HFFc6 (cell line): ENCODE data around the gene CADM2. TPM values are rescaled to one million over a fixed set of nuclear protein-coding genes. Genes with fewer than 3 reads are reported as not detected.
A peak's percentile ranks its signal among the peaks of the same experiment; 100 is the strongest.

Experiments used
- DNase-seq: peaks from one replicate; pipeline ENCODE4 v3.0.0-alpha.2; 2018
- H3K27ac Mint-ChIP-seq: 2 replicates; pipeline ENCODE4 v1.8.0; 2020; ENCODE audit warnings: mild to moderate bottlenecking, mixed read lengths
- H3K27me3 Mint-ChIP-seq: 2 replicates; pipeline ENCODE4 v1.8.0; 2021; ENCODE audit warnings: mild to moderate bottlenecking, moderate library complexity, mixed read lengths; ENCODE audit not compliant: insufficient read depth
- H3K36me3 Mint-ChIP-seq: 2 replicates; pipeline ENCODE4 v1.8.0; 2021; ENCODE audit warnings: low read depth, mixed read lengths
- H3K4me1 Mint-ChIP-seq: 2 replicates; pipeline ENCODE4 v1.8.0; 2020; ENCODE audit warnings: low read depth, mixed read lengths
- H3K4me3 Mint-ChIP-seq: 2 replicates; pipeline ENCODE4 v1.8.0; 2020; ENCODE audit warnings: mild to moderate bottlenecking, moderate library complexity, mixed read lengths
- H3K9me3 Mint-ChIP-seq: 2 replicates; pipeline ENCODE4 v1.8.0; 2020; ENCODE audit warnings: mild to moderate bottlenecking, mixed read lengths
- CTCF ChIP-seq: fragments of 200-600 bp; sonication (generic); IDR thresholded peaks from 2 replicates; pipeline ENCODE4 v1.5.0; 2021; ENCODE audit warnings: antibody characterized with exemption, mild to moderate bottlenecking
- total RNA-seq, 6 experiments: library from RNA; stranded (reverse); fragmentation: NEBNext Ultra II Directional; extraction: Animal tissue kit (Norgen Biotek cat#: 25700); gene quantifications; 2 replicates in 1 of 6; 3 replicates in 5 of 6; pipeline ENCODE4 v1.2.3, GENCODE V29; 2021

CADM2 gene
- total RNA-seq, 6 experiments from 2014 or later = not detected

GRCh38 chr3:85571835-85572234, 613.0 kb downstream of the CADM2 start:
- DNase-seq = no peak
- Mint-ChIP-seq H3K27me3 (no peaks in the 10 kb centered on the region), H3K4me3 (no peak overlapping the region), H3K4me1 (no peaks in the 10 kb centered on the region), H3K9me3 (peaks cover 9% of the 10 kb centered on the region; the same call in 1 of the 2 replicates), H3K36me3 (no peaks in the 10 kb centered on the region), H3K27ac (no peak overlapping the region)
- TF ChIP-seq CTCF = no peak

GRCh38 chr3:85572426-85572825, 613.6 kb downstream of the CADM2 start:
- Mint-ChIP-seq H3K27ac (no peak overlapping the region), H3K36me3 (no peaks in the 10 kb centered on the region), H3K4me3 (no peak overlapping the region), H3K9me3 (peaks cover 9% of the 10 kb centered on the region; the same call in 1 of the 2 replicates), H3K4me1 (no peaks in the 10 kb centered on the region), H3K27me3 (no peaks in the 10 kb centered on the region)
- TF ChIP-seq CTCF = no peak
- no peak for DNase-seq

DNA sequence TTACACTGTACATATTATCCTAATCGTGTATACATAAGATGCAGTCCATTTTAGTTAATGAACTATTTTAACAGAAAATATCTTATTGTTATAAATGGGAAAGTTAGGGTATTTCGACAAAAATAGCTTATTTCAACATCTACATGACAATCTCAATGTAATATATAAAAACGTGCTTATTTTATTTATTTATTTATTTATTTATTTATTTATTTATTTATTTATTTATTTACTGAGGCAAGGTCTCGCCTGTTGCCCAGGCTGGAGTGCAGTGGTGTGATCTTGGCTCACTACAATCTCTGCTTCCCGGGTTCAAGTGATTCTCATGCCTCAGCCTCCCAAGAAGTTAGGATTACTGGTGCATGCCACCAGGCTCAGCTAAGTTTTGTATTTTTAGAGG, 614.2 kb downstream of the CADM2 start:
- no peak for TF ChIP-seq CTCF
- Mint-ChIP-seq H3K4me1 (no peaks in the 10 kb centered on the region), H3K27me3 (no peaks in the 10 kb centered on the region), H3K4me3 (no peak overlapping the region), H3K27ac (no peak overlapping the region), H3K9me3 (peaks cover 8% of the 10 kb centered on the region; the same call in 1 of the 2 replicates), H3K36me3 (no peaks in the 10 kb centered on the region)
- no peak for DNase-seq

DNA sequence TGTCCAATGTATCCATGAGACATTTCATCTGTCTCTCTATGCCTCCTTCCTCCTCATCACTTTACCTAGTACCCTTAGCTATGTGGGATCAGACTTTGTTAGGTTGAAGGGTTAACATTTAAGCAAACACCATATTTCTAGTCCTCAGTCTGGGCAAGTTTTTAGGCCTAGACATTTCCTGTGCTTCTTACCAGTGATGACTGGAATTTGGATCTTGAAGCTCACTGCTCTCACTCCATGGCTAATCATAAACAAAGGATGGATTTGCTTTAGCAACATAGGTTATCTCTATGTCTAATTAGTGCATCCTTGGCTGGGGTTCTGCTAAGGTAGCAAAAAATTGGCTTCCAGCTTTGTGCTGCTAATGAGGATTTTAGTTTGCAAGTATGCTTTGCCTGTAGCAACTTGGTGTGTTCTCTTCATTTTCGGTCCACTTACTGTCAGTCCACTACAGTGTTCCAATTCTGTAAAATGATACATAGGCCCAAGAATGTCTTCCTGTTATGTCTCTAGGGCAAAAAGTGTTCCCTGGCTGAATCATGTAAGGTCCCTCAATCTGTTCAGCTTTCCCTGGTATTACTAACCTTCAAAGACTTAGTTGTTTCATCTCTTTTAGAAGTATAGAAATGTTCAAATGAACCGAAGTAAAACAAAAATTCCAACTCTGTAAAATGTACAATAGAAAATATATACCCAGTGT, 615.4 kb downstream of the CADM2 start:
- TF ChIP-seq CTCF = no peak
- Mint-ChIP-seq H3K36me3 (no peaks in the 10 kb centered on the region), H3K27me3 (no peaks in the 10 kb centered on the region), H3K4me3 (no peak overlapping the region), H3K4me1 (no peaks in the 10 kb centered on the region), H3K27ac (no peak overlapping the region), H3K9me3 (0 out of 2 replicates have a peak, but pooled peaks cover under 1% of the 10 kb centered on the region)
- DNase-seq = no peak

GRCh38 chr3:85576091-85576690, 617.4 kb downstream of the CADM2 start:
- peak; percentile 26 for DNase-seq
- H3K27ac Mint-ChIP-seq = no peak overlapping the region
- H3K4me3 Mint-ChIP-seq = no peak overlapping the region
- H3K9me3 Mint-ChIP-seq = no peaks in the 10 kb centered on the region
- H3K27me3 Mint-ChIP-seq = no peaks in the 10 kb centered on the region
- TF ChIP-seq CTCF = peak; percentile 95
- H3K36me3 Mint-ChIP-seq = no peaks in the 10 kb centered on the region
- H3K4me1 Mint-ChIP-seq = no peaks in the 10 kb centered on the region
